ENCODE measurements around the gene CTSF.
A peak's percentile ranks its signal among the peaks of the same experiment; 100 is the strongest.
"Not testable (repeated sequence)": the region's sequence is repeated elsewhere in the genome, so short reads cannot be mapped to it uniquely, and the experiment has no call there.

CTSF gene

DNA sequence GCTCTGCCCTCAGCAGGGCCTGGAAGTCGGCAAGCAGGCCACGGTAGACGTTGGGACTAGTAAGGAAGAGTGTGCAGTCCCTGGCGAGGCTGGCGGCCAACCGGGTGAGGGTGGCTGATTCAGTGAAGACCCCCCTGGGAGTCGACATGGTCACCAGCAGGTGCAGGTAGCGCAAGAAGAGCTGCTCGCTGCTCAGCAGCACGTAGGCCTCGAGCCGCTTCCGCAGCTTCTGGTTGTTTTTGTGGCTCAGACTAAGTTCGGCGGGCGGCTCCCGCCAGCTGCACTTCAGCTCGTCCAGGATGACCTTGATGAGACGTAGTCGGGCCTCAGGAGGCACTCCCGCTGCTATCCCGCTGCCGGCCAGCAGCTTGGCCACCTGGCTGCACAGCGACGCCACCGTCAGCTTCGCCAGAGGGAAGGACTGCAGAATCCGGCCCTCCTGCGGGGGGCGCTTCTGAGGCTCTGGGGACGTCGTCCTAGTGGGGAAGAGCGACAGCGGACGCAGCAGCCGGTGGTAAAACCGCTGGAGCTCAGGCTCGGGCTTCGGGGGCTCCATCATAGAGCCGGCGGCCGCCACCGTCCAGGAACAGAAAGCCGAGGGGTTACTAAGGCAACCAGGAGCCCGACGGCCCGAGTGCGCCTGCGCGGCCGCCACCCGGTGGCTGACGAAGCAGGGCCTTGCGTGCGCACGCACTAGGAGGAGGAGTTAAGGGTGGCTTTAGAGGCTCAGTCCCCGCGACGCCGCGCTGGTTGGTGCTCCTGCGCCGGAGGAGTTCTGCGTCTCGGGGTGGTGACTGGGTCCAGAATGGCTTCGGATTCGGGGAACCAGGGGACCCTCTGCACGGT is 24.3 kb upstream of the CTSF start, which contains the start of the genes CCDC87 and CCS:
Gene CCDC87, minus strand, starts transcription at position 607 of the 846 bp plus-strand sequence. Its CDS starts 48 bp downstream, at position 559.
Gene CCS, plus strand, starts transcription at position 729 of the 846 bp plus-strand sequence. Its CDS starts 77 bp downstream, at position 806.
- H3K4me3 Mint-ChIP-seq, result peak within 1 kb of the TSS; percentile 100
- H3K4me1 Mint-ChIP-seq, result peaks cover 20% of the 10 kb centered on the region
- H3K9me3 Mint-ChIP-seq, result peaks cover 36% of the 10 kb centered on the region
- peaks cover 20% of the 10 kb centered on the region for H3K36me3 Mint-ChIP-seq (ENCODE audit: low read depth)
- peak within 1 kb of the TSS; percentile 99 for H3K27ac Mint-ChIP-seq
- DNase-seq, result peak; percentile 99
- H3K27me3 Mint-ChIP-seq (ENCODE audit: low read depth, poor library complexity), result peaks cover 8% of the 10 kb centered on the region
- TF ChIP-seq, protein P1, sequence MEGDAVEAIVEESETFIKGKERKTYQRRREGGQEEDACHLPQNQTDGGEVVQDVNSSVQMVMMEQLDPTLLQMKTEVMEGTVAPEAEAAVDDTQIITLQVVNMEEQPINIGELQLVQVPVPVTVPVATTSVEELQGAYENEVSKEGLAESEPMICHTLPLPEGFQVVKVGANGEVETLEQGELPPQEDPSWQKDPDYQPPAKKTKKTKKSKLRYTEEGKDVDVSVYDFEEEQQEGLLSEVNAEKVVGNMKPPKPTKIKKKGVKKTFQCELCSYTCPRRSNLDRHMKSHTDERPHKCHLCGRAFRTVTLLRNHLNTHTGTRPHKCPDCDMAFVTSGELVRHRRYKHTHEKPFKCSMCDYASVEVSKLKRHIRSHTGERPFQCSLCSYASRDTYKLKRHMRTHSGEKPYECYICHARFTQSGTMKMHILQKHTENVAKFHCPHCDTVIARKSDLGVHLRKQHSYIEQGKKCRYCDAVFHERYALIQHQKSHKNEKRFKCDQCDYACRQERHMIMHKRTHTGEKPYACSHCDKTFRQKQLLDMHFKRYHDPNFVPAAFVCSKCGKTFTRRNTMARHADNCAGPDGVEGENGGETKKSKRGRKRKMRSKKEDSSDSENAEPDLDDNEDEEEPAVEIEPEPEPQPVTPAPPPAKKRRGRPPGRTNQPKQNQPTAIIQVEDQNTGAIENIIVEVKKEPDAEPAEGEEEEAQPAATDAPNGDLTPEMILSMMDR (IDR thresholded peaks at IDR 0.05), result peak; percentile 45

GRCh38 chr11:66591175-66591574 is 22.8 kb upstream of the CTSF start:
- peaks cover 11% of the 10 kb centered on the region for H3K27me3 Mint-ChIP-seq (ENCODE audit: low read depth, poor library complexity)
- H3K9me3 Mint-ChIP-seq, result peaks cover 50% of the 10 kb centered on the region
- TF ChIP-seq, protein P1 (IDR thresholded peaks at IDR 0.05), result no peak
- H3K4me3 Mint-ChIP-seq, result no peak overlapping the region
- H3K36me3 Mint-ChIP-seq (ENCODE audit: low read depth), result peaks cover 13% of the 10 kb centered on the region
- H3K4me1 Mint-ChIP-seq, result peaks cover 20% of the 10 kb centered on the region
- no peak for DNase-seq
- H3K27ac Mint-ChIP-seq, result no peak overlapping the region

DNA sequence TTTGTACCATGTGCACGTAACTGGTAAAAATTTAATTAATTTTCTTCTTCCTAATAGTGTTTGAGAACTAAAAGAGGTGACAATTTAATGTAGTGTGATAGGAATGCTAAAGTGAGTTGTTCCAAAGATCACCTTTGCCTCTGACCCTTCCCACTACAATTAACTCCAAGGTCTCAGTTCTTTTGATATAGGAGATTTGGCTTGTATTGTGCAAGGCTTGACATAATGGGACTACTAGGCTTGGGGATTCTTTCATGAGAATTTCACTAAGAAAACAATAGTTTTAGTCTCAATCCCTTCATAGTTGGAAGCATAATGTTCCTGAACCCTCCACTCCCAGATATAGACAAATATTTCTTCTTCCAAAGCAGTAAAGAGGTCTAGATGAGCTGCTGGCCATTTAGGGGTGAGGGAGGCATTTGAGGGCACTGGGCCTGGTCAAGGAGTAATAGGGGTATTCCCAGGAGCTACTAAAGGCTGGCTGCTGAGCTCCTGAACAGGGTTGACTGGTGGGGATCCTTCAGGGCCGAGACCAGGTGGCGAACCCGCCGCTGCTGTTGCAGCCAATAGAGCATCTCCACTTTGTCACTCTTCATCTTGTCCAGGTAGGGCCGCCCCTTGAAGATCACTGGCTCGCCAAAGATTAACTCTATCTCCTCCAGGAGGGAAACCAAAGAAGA is 21.7 kb upstream of the CTSF start:
- Mint-ChIP-seq H3K9me3 (peaks cover 60% of the 10 kb centered on the region), H3K27me3 (ENCODE audit: low read depth, poor library complexity) (peaks cover 11% of the 10 kb centered on the region), H3K4me3 (no peak overlapping the region), H3K4me1 (peaks cover 14% of the 10 kb centered on the region), H3K36me3 (ENCODE audit: low read depth) (peaks cover 11% of the 10 kb centered on the region), H3K27ac (no peak overlapping the region)
- TF ChIP-seq, protein P1 (IDR thresholded peaks at IDR 0.05), result no peak
- no peak for DNase-seq

- H3K4me1 Mint-ChIP-seq; DNase-seq; H3K27ac Mint-ChIP-seq; H3K4me3 Mint-ChIP-seq; H3K36me3 Mint-ChIP-seq (ENCODE audit: low read depth): not testable (repeated sequence)
- H3K27me3 Mint-ChIP-seq (ENCODE audit: low read depth, poor library complexity), result peaks cover 11% of the 10 kb centered on the region
- H3K9me3 Mint-ChIP-seq, result peaks cover 65% of the 10 kb centered on the region
These were observed 20.9 kb upstream of the CTSF start for GRCh38 chr11:66589315-66589714.

DNA sequence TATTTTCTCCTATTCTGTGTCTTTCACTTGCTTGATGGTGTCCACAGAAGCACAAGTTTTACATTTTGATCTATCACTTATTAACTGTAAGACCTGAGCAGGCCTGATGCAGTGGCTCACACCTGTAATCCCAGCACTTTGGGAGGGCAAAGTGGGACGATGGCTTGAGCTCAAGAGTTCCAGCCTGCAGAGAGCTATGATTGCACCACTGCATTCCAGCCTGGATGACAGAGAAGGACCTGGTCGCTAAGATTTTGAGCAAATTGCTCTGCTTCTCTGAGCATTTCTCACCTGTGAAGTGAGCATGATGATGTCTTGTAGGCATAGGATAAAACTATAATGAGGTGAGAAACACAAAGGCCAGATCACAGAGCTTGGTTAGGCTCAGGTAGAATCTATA is 17.7 kb upstream of the CTSF start:
- Mint-ChIP-seq H3K9me3 (peaks cover 58% of the 10 kb centered on the region), H3K27ac (no peak overlapping the region), H3K36me3 (ENCODE audit: low read depth) (no peaks in the 10 kb centered on the region), H3K4me3 (no peak overlapping the region), H3K27me3 (ENCODE audit: low read depth, poor library complexity) (peaks cover 10% of the 10 kb centered on the region), H3K4me1 (peaks cover 12% of the 10 kb centered on the region)
- TF ChIP-seq, protein P1 (IDR thresholded peaks at IDR 0.05), result no peak
- DNase-seq, result no peak

DNA sequence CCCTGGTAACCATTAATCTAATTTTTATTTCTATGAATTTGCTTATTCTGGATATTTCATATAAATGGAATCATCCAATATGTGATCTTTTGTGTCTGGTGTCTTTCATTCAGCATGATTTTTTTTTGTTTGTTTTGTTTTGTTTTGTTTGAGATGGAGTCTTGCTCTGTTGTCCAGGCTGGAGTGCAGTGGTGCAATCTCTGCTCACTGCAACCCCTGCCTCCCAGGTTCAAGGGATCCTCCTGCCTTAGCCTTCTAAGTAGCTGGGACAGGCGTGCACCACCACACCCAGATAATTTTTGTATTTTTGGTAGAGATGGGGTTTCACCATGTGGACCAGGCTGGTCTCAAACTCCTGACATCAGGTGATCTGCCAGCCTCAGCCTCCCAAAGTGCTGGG is 17.0 kb upstream of the CTSF start:
- not testable (repeated sequence) for H3K27ac Mint-ChIP-seq; H3K27me3 Mint-ChIP-seq (ENCODE audit: low read depth, poor library complexity); H3K36me3 Mint-ChIP-seq (ENCODE audit: low read depth); H3K4me3 Mint-ChIP-seq; DNase-seq
- H3K9me3 Mint-ChIP-seq, result peaks cover 51% of the 10 kb centered on the region
- H3K4me1 Mint-ChIP-seq, result peaks cover 16% of the 10 kb centered on the region

GRCh38 chr11:66582565-66583147 is 14.2 kb upstream of the CTSF start:
- not testable (repeated sequence) for H3K36me3 Mint-ChIP-seq (ENCODE audit: low read depth); DNase-seq

More at GRCh38 chr11:66582565-66583147, 14.2 kb upstream of the CTSF start:
- peaks cover 26% of the 10 kb centered on the region for H3K27me3 Mint-ChIP-seq (ENCODE audit: low read depth, poor library complexity)
- peak overlapping the region; percentile 79 for H3K27ac Mint-ChIP-seq
- H3K4me1 Mint-ChIP-seq, result peaks cover 24% of the 10 kb centered on the region
- H3K4me3 Mint-ChIP-seq, result not testable (repeated sequence)
- H3K9me3 Mint-ChIP-seq, result peaks cover 41% of the 10 kb centered on the region

Measured in nephron progenitor cell (in vitro differentiated cells).